ENCODE results near the gene MKNK2.
"Not testable (repeated sequence)": the region's sequence is repeated elsewhere in the genome, so short reads cannot be mapped to it uniquely, and the experiment has no call there.

Gene MKNK2

GRCh38 chr19:2043961-2044708 lies 6.9 kb downstream of the MKNK2 start:
- peak; percentile 30 for DNase-seq

DNA sequence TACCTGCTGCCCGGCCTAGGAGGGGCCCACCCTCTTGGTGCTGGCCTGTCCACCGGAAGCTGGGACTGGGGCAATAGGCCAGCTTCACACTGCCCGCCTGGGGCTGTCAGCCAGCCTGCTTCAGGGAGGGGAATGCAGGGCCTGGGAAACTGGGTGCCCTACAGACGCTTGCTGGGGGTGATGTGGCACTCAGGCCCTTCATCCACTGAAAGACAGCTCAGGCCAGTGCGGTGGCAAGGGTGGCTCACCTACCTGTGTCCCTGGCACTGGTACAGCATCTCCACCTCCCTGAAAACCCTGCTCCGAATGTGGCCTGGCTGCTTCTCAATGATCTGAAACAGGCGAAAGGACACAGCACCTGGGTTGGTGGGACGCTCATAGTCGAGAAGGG lies 7.8 kb downstream of the MKNK2 start:
- DNase-seq, result peak; percentile 37

DNA sequence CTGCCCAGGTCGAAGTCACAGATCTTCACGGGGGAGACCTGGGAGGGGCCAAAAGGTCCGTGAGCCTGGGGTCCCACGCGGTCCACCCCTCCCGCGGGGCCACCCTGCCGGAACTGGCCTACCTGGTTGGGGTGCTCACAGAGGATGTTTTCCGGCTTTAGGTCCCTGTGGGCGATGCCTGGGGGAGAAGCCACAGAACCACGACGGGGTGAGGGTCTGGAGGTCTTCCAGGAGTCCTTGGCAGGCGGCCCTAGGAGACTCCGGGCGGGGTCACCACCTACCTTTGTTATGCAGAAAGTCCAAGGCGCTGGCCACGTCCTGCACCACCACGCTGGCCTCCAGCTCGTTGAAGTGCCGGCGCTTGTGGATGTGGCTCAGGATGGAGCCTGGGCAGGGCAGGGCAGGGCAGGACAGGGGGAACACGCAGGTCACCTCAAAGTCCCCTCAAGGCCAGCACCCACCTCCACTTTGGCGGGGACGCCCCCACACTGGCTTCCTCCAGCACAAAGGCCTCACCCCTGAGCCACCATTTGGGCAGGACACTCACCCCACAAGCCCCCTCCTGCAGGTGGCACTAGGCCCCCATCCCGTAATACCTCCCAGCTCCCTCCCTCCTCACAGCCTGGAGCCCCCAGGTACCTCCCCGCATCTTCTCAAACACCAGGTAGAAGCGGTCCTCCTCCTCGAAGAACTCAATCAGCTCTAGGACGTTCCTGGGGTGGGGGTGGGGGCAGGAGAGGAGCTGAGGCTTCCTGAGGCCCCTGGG lies 8.4 kb downstream of the MKNK2 start:
- DNase-seq, result no peak

DNA sequence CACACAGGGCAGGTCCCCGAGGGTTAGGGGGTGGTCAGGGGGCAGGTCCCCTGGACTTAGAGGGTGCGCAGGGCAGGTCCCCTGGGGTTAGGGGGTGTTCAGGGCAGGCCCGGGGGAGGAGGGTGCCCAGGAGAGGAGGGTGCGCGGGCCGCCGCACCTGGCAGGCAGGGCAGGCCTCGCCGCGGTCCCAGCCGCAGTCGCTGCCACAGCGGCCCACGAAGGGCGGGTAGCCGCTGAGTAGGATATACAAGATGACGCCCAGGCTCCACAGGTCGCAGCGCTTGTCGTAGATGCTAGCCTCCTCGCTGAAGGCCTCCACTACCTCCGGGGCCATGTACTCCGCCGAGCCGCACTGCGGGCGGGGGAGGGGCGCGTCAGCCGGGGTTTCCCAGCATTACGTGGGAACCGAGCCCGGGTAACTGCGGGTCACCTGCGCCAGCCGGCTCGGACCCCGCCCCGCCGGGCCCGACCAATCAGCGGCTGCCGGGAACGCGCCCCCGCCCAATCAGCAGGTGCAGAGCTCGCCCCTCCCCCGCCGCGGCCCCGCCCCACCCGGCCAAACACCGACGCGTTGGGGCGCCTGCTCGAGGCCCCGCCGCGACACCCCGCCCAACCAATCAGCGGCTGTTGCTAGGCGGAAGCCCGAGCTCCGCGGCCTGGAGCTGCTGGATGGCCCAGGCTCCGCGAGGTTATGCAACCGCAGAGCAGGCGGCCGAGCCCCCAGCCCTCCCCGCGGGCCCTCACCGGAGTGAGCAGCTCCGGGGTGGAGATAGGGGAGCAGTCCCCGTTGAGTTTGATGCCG lies 9.2 kb downstream of the MKNK2 start:
- DNase-seq, result peak; percentile 97

DNA sequence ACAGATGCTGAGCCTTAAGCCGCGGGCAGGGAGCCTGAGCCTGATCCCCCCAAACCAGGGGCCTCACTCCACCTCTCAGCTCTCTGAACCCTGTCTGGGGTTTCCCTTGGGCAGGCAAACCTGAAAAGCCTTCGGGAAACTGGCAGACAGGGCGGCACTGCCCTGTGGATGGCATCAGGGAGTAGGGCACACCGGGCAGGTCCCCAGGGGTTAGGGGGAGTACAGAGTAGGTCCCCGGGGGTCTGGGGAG lies 9.7 kb downstream of the MKNK2 start:
- DNase-seq, result peak; percentile 48

GRCh38 chr19:2040647-2041432 lies 10.2 kb downstream of the MKNK2 start:
- DNase-seq, result no peak

DNA sequence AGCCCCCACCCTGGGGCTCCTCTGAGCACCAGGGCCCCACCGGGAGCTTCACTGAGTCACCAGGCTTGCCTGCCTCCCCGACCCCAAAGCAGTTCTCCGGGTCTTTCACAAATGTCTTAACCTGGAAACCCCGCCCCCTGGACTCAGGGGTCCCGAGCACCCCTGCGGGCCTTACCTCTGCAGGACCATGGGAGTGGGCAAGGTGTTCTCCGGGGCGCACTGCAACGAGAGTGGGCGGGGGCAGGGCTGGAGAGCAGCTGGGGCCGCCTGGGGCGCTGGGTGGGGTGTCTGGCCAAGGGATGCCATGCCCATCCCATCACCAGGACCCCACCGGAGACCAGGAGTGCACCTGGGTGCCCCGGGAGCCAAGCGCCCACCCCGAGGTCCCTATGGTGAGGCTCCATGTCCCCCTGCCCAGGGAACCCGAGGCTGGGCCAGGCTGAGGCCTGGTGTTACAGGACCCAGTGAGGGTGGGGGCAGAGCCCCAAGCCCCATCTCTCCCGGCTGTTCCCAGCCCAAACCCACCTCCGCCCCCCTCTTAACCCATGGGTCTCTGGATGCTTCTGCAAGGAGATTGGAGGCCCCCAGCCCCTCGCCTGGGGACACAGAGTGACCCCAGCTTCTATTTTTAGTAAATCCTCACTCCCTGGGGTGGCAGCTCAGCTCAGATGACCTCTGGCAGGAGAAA lies 10.9 kb downstream of the MKNK2 start:
- peak; percentile 45 for DNase-seq

- no peak for DNase-seq
Measured at GRCh38 chr19:2039089-2039958, 11.7 kb downstream of the MKNK2 start.

GRCh38 chr19:2038284-2039088 lies 12.6 kb downstream of the MKNK2 start:
- peak; percentile 23 for DNase-seq

GRCh38 chr19:2037651-2038255 lies 13.3 kb downstream of the MKNK2 start:
- peak; percentile 25 for DNase-seq

DNA sequence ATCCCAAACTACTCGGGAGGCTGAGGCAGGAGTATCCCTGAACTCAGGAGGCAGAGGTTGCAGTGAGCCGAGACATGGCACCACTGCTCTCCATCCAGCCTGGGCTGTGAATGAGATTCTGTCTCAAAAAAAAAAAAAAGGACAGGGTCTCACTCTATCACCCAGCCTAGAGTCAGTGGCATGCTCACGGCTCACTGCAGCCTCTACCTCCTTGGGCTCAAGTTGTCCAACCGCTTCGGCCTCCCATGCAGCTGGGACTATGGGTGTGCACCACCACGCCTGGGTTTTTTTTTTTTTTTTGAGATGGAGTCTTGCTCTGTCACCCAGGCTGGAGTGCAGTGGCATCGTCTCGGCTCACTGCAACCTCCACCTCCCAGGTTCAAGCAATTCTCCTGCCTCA lies 14.6 kb downstream of the MKNK2 start:
- no peak for DNase-seq

GRCh38 chr19:2035590-2035991 lies 15.5 kb downstream of the MKNK2 start:
- no peak for DNase-seq

GRCh38 chr19:2034729-2035589 lies 16.1 kb downstream of the MKNK2 start:
- peak; percentile 34 for DNase-seq

- not testable (repeated sequence) for DNase-seq
Measured at GRCh38 chr19:2034253-2034652, 16.8 kb downstream of the MKNK2 start.

- DNase-seq, result no peak
Measured at GRCh38 chr19:2033825-2034159, 17.3 kb downstream of the MKNK2 start.

- no peak for DNase-seq
Measured at GRCh38 chr19:2033115-2033824, 17.8 kb downstream of the MKNK2 start.

- peak; percentile 96 for DNase-seq
Measured at GRCh38 chr19:2032296-2032941, 18.6 kb downstream of the MKNK2 start.

DNA sequence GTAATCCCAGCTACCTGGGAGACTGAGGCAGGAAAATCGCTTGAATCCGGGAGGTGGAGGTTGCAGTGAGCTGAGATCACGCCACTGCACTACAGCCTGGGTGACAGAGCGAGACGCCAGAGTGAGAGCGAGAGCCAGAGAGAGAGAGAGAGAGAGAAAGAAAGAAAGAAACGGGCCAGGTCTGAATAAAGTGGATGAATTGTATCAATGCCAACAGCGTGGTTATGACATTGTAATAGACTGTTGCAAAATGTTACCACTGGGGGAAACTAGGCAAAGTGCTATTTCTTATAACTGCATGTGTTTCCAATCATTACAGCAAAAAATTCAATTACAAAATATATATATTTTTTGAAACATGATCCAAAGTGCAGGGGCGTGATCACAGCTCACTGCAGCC lies 23.7 kb downstream of the MKNK2 start:
- DNase-seq, result no peak

All from left hindlimb (tissue), 1 donor.